HG02571 (cell line): ENCODE data around the gene KRT74.

Source experiments
- ATAC-seq: cut with Tn5 transposase; IDR thresholded peaks from one replicate; pipeline ENCODE4 v1.9.1; 2021; ENCODE audit warnings: mild to moderate bottlenecking, moderate library complexity; ENCODE audit not compliant: unreplicated experiment

The KRT74 gene

DNA sequence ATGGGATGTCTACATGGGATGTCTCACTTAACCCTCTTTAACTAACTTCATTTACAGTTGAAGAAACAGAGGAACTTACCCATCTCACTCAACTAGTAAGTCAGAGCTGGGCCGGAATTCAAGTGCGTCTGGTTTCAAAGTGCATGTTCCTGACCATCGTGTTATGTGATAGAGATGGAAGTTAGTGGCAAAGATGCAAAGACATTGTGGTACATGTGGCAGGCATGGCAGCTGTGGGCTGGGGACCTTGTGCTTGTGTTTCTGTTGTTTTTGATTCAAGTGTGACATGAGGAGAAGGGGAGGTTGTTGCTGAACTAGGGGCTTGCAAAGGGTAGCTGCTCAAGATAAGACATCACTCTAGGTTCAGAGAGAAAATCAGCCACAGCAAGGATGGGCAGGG lies 2.3 kb upstream of the KRT74 start:
- no peak for ATAC-seq

- ATAC-seq, result no peak
Measured at GRCh38 chr12:52575256-52575655, 1.6 kb upstream of the KRT74 start.

- no peak for ATAC-seq
Measured at GRCh38 chr12:52573306-52573705, 337 bp downstream of the KRT74 start.

- ATAC-seq, result no peak
Measured at GRCh38 chr12:52570511-52570910, 3.1 kb downstream of the KRT74 start.

- no peak for ATAC-seq
Measured at GRCh38 chr12:52568111-52568510, 5.5 kb downstream of the KRT74 start.

GRCh38 chr12:52566847-52567291 lies 6.8 kb downstream of the KRT74 start:
- ATAC-seq, result no peak

- no peak for ATAC-seq
Measured at GRCh38 chr12:52564582-52564981, 9.1 kb downstream of the KRT74 start.

GRCh38 chr12:52561880-52562449 lies 11.7 kb downstream of the KRT74 start:
- ATAC-seq, result no peak

- ATAC-seq, result no peak
Measured at GRCh38 chr12:52559979-52560378, 13.7 kb downstream of the KRT74 start.

DNA sequence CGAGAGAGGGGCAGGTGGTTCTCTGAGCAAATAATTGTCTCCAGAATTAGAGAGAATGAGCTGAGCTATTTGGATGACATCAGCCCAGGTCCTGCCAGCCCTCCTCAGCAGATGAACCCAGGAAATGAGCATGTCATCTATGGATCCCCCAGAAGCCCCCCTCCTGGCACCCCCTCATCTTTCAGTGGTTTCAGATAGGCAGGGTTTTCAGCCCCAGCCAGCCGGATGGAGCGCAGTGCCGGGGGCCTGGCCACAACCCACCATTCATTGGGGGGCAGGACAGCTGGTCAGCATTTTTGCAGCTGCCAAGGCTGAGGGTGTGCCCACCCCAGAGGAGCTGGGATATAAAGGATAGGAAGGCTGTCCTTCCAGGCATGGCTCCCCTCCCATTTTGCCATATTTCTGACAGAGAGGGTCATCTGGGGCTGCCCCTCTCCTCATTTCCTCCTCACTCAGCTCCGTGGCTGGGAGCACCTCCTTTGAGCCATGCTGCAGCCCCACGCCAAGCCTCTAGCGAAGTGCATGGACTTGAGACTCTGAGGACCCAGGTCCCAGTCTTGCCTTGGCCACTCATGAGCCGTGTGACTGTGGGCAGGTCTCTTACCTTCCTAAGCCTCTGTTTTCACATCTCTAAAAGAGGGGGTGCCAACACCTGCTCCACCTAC lies 14.7 kb downstream of the KRT74 start:
- no peak for ATAC-seq

- ATAC-seq, result no peak
Measured at GRCh38 chr12:52557476-52557875, 16.2 kb downstream of the KRT74 start.

- ATAC-seq, result no peak
Measured at GRCh38 chr12:52555577-52555976, 18.1 kb downstream of the KRT74 start.

- no peak for ATAC-seq
Measured at GRCh38 chr12:52552681-52553195, 20.9 kb downstream of the KRT74 start, which contains the start of gene KRT71. TSS of gene KRT71 (minus strand) at chr12:52553145. CDS start at chr12:52553077, 68 bp downstream.

GRCh38 chr12:52552055-52552454 lies 21.6 kb downstream of the KRT74 start:
- ATAC-seq, result no peak

DNA sequence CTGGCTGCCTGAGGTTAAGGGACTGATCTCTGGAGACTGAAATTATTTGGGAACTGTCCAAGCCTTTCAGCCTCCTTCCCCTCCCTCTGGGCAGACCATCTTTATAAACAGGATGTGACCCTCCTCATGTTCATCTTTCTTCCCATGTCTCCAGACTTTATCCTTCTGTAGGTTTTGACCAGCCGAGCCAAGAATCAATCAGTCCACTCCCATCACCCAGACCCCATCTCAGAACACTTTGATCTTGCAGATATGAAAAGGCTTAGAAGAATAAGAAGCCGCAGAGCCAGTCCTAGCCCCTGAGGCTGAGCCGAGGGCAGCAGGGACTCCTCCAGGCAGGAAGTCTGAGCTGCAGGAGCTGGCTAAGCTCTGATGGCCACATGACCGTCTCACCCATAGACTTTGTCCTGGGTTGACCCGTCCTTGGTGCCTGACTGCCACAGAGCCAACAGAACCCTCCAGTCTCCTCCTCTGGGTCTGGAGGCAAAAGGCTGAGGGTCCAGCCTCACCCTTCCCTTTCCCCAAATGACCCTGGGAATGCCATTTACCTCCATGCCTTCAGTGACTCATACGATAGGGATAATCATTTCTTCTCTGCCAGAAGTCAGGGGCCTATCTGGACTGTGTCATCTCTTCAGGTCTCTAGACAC lies 22.3 kb downstream of the KRT74 start:
- no peak for ATAC-seq

DNA sequence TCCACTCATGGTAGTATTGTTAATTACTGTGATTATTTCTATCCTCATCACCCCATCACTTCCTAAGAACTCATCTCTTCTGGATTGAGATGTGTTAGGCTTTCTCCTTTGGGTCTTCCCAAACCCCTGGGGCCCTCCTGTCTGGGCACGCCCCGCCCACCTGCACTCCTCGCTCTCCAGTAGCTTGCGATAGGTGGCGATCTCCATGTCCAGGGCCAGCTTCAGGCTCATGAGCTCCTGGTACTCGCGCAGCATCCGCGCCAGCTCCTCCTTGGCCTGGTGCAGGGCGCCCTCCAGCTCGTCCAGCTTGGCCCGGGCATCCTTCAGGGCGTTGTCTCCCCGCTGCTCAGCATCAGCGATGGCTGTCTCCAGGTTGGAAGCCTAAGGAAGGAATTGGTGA lies 27.5 kb downstream of the KRT74 start:
- ATAC-seq, result no peak

DNA sequence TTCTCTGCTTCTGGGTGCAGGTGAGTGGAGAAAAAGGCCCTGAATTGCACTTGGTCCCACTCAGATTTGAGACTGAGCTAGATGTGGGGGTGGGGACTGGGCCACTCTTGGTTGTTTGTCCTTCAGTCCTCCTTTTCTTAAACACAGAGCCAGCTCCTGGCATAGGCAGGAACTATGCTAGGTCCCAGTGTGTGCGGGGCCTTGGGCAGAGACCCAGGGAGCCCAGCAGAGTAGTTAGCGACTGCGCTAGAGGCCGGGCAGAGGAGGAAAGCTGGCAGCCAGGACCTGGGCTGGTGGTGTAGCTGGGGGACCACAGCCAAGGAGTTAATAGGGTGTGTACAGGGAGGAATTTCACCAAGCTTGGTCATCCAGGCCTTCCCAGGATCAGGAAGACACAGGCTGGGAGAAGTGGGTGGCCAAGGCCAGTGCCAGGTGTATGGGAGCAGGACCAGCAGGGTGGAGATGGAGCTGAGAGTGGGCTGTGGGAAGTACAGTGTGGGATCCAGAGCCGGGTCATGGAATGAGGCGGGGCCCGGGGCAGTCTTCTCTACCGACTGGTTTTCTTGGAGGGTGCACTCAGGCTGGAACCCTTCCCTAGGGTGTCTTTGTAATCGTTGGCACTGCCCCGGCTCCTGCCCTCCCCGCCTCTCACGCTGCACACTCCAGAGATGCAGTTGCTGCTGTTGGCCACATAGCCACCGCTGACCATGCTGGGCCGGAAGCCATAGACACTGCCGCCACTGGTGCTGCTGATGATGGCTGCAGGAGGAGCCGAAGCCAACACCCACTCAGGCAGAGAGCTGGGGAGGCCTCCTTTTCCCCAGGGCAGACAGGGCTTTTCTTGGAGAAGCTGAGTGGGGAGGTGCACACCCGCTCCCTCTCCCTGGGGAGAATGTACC lies 29.4 kb downstream of the KRT74 start:
- ATAC-seq, result no peak

GRCh38 chr12:52542785-52543318 lies 30.8 kb downstream of the KRT74 start:
- no peak for ATAC-seq

DNA sequence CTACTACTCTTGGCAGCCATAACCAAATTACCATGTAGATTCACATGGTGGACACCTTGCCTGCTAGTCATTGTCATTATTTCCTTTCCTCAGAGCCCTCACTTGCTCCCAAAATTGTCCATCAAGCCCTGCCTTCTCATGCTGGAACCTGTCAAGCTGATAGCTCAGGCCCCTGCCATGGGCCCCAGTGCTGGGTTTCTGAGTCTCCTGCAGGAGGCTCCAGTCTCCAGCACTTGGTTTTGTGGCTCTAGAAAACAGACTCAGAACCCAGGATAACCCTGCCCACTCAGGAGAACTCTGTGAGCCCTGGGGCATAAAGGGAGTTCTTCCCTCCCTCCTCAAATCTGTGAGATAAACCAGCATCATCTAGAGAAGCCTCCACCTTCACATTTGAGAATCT lies 31.5 kb downstream of the KRT74 start:
- no peak for ATAC-seq

GRCh38 chr12:52541709-52542108 lies 31.9 kb downstream of the KRT74 start:
- no peak for ATAC-seq

GRCh38 chr12:52540531-52540930 lies 33.1 kb downstream of the KRT74 start:
- ATAC-seq, result no peak
